Omental fat pad (tissue), 4 donors: ENCODE measurements around the gene IL36B. TPM values are rescaled to one million over a fixed set of nuclear protein-coding genes. Genes with fewer than 3 reads are reported as not detected.
"Not testable (repeated sequence)": the region's sequence is repeated elsewhere in the genome, so short reads cannot be mapped to it uniquely, and the experiment has no call there.

Experiments
- ATAC-seq: fragments of 150-250 bp; one replicate; pipeline ENCODE4 v1.9.1; 2016; ENCODE audit warnings: mild to moderate bottlenecking, moderate library complexity; ENCODE audit not compliant: low FRiP score
- DNase-seq: peaks from one replicate; pipeline ENCODE4 v3.0.0-alpha.2; 2019; ENCODE audit warnings: low spot score
- total RNA-seq, 4 donors: library from RNA; depleted of rRNA; stranded (reverse); fragments of >200 nt; gene quantifications; one replicate each; pipeline ENCODE4 v1.1.0, GENCODE V29; 2016
- TF ChIP-seq, protein P1 (sequence below), 3 donors: fragments of 450-650 bp; IDR thresholded peaks; one replicate each; pipeline ENCODE4 v1.5.1; 2016 to 2017; ENCODE audit warnings: antibody characterized with exemption in 3 of 3, mild to moderate bottlenecking in 3 of 3, moderate library complexity in 2 of 3

Gene IL36B
- not detected for total RNA-seq

DNA sequence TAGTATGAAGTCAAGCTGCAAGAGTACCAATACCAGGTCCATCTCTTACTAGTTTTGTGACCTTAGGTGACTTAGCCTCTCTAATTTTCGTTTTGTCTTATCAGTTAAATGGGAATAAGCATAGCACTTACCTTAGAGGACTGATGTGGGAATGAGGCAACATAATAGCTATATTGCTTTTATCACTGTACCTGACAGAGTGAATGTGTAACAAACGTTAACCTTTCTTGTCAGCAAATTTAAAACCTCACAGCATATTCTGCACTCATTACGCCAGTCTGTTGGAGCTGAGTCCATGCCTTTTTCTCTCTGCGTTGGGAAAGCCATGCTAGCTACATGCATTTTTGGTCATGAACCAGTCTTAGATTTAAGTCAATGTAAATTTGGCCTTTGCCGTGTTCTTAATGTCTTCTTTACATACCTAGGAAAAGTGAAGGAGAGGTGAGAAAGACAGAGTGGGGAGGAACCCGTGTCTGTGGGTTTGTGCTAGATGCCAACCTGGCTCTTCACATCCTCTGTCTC, at the start of gene IL36B:
Gene IL36B, minus strand, starts transcription at position 472 of the 522 bp plus-strand sequence.
- TF ChIP-seq, protein P1, sequence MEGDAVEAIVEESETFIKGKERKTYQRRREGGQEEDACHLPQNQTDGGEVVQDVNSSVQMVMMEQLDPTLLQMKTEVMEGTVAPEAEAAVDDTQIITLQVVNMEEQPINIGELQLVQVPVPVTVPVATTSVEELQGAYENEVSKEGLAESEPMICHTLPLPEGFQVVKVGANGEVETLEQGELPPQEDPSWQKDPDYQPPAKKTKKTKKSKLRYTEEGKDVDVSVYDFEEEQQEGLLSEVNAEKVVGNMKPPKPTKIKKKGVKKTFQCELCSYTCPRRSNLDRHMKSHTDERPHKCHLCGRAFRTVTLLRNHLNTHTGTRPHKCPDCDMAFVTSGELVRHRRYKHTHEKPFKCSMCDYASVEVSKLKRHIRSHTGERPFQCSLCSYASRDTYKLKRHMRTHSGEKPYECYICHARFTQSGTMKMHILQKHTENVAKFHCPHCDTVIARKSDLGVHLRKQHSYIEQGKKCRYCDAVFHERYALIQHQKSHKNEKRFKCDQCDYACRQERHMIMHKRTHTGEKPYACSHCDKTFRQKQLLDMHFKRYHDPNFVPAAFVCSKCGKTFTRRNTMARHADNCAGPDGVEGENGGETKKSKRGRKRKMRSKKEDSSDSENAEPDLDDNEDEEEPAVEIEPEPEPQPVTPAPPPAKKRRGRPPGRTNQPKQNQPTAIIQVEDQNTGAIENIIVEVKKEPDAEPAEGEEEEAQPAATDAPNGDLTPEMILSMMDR (IDR thresholded peaks at IDR 0.05), result no peak
- no peak for ATAC-seq
- DNase-seq, result no peak

DNA sequence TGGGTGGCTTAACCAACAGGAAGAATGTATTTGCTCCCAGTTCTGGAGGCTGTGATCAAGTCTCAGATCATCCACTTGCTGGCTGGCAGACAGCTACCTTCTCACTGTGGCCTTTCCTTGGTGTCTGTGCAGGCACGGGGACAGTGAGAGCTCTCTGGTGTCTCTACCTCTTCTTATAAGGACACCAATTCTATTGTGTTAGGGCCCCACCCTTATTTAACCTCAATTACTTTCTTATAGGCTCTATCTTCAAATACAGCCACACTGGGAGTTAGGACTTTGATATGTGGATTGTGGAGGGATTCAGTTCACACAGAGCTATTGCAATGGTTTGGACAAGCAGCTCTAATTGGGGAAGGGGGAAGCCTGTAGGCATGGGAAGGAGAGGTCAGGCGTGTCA, 49.5 kb upstream of the IL36B start:
- TF ChIP-seq, protein P1 (IDR thresholded peaks at IDR 0.05), result no peak
- no peak for DNase-seq
- no peak for ATAC-seq

DNA sequence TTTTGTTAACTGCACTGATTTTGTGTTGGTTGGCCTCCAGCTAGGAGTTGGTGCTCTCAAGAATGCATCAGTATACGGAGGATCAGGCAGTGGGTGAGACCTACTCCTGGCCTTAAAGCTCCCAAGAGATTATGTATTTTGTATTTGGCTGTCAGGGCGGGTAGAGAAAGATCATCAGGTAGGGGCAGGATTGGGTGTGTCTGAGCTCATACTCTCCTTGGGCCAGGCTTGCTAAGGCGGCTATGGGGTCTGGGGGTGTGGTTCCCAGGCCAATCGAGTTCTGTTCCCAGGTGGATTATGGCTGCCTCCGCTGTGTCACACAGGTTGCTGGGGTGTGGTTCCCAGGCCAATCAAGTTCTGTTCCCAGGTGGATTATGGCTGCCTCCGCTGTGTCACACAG, 45.9 kb upstream of the IL36B start:
- ATAC-seq (no peak), DNase-seq (no peak)
- TF ChIP-seq, protein P1 (IDR thresholded peaks at IDR 0.05), result no peak

DNA sequence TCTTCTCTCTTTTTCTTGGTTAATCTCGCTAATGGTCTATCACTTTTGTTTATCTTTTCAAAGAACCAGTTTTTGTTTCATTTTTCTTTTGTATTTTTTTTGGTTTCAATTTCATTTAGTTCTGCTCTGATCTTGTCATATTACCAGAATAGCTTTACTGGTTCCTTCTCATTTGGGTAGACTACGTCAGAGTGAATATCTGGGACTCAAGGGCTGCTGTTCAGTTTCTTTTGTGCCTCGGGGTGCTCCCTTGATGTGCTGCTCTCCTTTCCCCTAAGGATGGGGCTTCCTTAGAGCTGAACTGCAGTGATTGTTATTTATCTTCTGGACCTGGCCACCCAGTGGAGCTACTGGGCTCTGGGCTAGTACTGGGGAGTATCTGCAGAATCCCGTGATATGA, 45.4 kb upstream of the IL36B start:
- TF ChIP-seq, protein P1 (IDR thresholded peaks at IDR 0.05), result no peak
- ATAC-seq (no peak), DNase-seq (no peak)

DNA sequence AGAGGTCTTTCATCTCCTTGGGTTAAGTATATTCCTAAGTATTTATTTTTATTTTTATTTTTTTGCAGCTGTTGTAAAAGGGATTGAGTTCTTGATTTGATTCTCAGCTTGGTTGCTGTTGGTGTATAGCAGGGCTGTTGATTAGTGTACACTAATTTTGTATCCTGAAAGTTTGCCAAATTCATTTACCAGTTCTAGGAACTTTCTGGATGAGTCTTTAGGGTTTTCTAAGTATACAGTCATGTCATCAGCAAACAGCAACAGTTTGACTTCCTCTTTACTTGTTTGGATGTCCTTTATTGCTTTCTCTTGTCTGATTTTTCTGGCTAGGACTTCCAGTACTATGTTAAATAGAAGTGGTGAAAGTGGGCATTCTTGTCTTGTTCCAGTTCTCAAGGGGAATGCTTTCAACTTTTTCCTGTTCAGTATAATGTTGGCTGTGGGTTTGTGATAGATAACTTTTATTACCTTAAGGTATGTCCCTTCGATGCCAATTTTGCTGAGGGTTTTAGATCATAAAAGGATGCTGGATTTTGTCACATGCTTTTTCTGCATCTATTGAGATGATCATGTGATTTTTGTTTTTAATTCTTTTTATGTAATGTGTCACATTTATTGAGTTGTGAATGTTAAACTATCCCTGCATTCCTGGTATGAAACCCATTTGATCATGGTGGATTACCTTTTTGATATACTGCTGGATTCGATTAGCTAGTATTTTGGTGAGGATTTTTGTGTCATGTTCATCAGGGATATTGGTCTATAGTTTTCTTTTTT, 44.4 kb upstream of the IL36B start:
- ATAC-seq, DNase-seq: not testable (repeated sequence)

DNA sequence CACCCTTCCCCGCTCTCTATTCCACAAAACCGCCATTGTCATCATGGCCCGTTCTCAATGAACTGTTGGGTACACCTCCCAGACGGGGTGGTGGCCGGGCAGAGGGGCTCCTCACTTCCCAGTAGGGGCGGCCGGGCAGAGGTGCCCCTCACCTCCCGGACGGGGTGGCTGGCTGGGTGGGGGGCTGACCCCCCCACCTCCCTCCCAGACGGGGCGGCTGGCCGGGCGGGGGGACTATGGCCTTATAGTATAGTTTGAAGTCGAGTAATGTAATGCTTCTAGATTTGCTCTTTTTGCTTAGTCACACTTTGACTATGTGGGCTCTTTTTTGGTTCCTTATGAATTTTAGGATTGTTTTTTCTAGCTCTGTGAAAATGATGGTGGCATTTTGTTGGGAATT, 43.6 kb upstream of the IL36B start:
- not testable (repeated sequence) for DNase-seq, ATAC-seq

DNA sequence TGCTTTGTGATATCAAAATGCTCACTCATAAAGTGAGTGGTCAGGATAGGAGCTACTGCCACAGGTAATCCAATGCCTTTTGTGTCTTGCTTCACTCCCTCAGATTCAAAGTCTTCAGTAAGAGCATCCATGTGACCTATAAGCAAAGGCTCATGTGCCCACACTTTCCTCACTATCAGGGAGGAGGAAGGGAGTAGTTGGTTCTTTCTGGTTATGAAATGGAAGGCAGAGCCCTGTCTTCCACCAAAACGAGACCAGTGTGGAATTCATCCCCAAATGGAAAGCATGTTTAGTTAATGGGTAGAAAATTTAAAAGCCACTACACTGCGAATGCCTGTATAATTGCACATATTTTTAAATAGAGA, 40.9 kb upstream of the IL36B start:
- TF ChIP-seq, protein P1 (IDR thresholded peaks at IDR 0.05), result no peak
- no peak for DNase-seq
- no peak for ATAC-seq

DNA sequence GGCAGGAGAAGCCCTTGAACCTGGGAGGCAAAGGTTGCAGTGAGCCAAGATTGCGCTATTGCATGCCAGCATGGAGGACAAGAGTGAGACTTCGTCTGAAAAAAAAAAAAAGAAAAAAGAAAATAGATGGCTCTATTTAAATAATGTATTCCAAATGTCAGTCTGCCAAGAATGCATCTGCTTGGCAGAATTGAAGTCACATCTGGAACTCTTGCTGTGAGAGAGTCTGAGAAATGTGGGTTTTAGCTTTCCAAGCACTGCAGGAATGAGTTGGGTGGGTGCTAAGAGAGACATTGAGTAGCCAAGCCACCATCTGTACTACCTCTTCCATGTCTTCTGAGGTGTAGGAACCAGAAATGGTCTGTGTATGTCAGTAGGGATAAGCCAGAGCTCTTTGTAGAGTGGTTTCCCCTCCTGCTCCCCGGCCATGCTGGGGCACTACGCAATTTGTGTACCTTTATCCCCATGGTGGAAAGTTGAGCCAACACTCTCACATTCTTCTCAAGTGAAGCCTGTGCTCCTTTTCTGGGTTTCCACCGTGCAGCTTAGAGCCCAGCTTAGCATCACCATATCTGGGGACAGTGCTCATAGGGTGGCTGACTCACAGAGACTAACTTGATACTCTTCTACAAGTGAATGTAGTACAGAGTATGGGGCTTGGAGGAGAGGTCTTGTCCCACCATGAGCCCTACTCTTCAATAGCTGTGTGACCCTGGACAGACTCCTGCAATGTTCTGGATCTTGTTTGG, 40.4 kb upstream of the IL36B start:
- TF ChIP-seq, protein P1 (IDR thresholded peaks at IDR 0.05), result no peak
- DNase-seq (no peak), ATAC-seq (no peak)
